Hepatic stellate cell (primary cell): Measurements from ENCODE around the gene SIGLEC8.
"Not testable (repeated sequence)": the region's sequence is repeated elsewhere in the genome, so short reads cannot be mapped to it uniquely, and the experiment has no call there.

Experiments used
- DNase-seq: peaks from one replicate; pipeline ENCODE4 v3.0.0; 2011; ENCODE audit warnings: low spot score

Gene SIGLEC8

DNA sequence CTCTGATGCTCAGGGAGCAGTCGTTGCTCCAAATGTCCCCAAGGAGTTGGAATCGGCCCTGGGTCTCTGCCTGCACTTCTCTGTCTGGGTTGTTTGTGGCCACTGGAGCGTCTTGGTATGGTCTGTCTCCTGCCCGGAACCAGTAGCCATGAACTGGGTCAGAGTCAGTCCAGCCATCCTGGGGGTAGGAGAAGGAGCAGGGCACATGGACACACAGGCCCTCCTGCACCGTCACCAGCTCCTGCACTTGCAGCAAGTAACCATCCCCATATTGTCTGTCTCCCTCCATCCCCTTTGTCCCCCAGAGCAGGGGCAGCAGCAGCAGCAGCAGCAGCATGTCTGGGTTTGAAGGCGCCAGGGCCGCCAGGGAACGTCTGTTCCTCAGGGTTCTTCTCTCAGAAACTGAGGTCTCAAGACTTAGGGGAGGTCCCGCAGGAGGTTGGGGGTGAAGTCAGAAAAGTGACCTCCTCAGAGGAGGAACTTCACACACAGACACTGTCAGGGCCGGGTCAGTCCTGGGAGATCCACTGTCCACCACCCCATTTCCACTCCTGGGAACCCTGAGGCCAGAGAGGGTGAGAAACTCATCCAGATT lies at the start of gene SIGLEC8:
SIGLEC8 (minus strand) TSS at position 404 of the 595 bp plus-strand sequence; CDS start at position 337, 67 bp downstream.
- DNase-seq, result no peak

DNA sequence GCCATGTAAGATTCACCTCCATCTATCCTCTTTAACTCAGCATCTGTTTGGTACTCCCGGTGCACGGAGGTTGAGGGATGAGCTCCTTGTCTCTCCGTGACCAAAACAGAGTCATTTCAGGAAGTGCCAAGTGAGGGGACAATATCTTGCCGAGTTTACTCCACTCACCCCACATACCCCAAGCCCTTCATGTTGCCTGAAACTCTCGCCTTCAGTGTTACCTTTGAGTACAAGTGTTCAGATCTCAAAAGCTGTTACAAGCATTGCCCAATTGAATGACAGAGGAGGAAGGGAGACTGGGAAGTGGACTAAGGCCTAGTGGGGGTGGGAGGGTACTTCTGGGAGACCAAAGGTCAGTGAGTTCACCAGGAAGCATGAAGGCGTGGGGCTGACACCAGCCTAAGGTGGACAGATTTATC lies 49.4 kb upstream of the SIGLEC8 start:
- DNase-seq, result no peak

DNA sequence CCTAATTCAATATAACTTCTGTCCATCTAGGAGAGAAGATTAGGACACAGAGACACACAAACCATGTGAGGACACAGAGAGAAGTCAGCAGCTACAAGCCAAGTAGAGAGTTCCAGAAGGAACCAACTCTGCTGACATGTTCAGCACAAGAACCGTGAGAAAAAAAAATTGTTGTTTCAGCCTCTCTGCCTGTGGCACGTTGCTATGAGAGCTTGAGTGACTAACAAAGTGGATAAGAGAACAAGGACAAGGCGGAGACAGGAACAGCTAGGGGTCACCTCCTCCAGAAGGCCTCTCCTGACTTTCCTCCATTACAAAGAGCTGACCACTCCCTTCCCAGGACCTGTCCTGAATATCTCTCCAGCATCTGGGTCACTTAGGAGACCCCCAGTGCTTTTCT lies 48.9 kb upstream of the SIGLEC8 start:
- no peak for DNase-seq

DNA sequence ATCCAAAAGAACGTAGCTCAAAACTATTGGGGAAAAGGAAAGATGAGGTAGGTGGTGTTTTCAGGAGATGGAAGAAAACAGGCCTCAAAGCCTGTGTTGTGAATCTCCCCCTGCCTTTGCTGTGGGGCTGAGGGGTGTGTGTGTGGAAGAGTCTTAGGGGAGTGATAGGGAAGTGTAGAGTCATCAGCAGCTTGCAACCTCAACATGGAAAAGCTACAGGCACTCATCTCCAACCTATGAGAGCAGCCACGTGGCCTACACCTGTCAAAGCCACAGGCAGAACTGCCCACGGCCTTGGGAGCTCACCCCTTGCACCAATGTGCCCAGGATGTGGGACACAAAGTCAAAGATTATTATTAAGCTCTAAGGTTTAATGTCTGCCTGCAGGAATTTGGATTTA lies 47.6 kb upstream of the SIGLEC8 start:
- DNase-seq, result no peak

- no peak for DNase-seq
Observed at GRCh38 chr19:51503896-51504295, 45.6 kb upstream of the SIGLEC8 start.

GRCh38 chr19:51503286-51503817 lies 45.1 kb upstream of the SIGLEC8 start:
- no peak for DNase-seq

- DNase-seq, result no peak
Observed at GRCh38 chr19:51501594-51502263, 43.5 kb upstream of the SIGLEC8 start, which contains the start of gene SIGLEC12. Gene SIGLEC12, minus strand, starts transcription at chr19:51501800. Its CDS starts 67 bp downstream, at chr19:51501733.

DNA sequence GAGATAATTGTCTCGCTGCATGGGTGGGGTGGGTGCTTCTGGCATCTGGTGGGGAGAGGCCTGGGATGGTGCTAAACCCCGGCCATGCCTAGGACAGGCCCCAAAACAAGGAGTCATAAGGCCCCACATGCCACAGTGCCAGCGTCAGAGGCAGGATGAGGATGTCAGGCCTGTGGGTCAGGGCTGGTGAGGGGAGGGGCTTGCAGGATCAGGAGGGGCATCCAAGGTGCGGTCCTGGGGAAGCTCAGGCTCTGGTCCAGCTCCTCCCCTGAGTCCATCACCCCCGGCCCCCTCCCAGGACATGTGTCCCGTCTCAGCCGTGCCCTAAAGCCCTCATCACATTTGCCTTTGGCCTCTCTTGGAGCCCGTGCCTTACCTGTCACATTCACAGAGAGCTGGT lies 42.7 kb upstream of the SIGLEC8 start:
- not testable (repeated sequence) for DNase-seq

GRCh38 chr19:51497666-51498065 lies 39.4 kb upstream of the SIGLEC8 start:
- no peak for DNase-seq

- DNase-seq, result no peak
Observed at GRCh38 chr19:51493776-51494175, 35.5 kb upstream of the SIGLEC8 start.

DNA sequence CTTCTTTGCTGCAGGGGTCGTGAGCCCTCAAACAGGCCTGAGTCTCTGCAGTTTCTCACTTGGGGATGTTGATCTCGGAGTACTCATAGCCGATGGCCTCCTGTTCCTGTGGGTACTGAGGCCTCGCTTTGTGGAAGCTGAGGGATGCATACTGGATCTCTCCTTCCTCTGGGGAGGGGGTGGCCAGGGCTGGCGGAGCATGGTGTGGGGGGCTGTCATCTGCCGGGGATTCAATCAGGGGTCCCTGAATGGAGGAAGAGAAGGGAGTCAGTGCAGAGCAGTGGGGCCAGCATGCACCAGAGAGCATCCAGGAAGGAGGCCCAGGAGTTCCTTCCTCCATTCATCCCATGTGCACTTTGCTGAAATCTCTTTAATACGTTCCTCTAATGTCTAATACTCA lies 33.3 kb upstream of the SIGLEC8 start:
- no peak for DNase-seq

- no peak for DNase-seq
Observed at GRCh38 chr19:51490676-51491075, 32.4 kb upstream of the SIGLEC8 start.

GRCh38 chr19:51489113-51489512 lies 30.9 kb upstream of the SIGLEC8 start:
- DNase-seq, result no peak

GRCh38 chr19:51488491-51488890 lies 30.2 kb upstream of the SIGLEC8 start:
- no peak for DNase-seq

GRCh38 chr19:51485960-51486660 lies 27.9 kb upstream of the SIGLEC8 start:
- DNase-seq, result no peak

DNA sequence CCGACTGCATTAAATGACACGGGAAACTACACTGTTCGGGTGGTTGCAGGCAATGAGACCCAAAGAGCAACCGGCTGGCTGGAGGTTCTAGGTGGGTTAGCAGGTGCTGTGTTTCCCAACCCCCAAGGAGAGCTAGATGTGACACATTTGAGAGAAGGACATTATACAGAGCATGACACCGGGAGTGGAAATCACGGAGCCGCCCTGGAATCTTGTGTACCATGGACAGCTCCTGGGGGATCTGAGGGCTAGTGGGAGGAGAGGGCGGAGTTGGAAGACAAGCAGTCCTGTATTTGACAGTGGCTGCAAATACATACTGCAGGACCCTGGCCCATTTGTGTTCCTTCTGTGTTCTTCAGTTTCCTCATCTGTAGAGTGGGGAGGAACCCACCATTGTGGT lies 22.3 kb upstream of the SIGLEC8 start:
- no peak for DNase-seq

DNA sequence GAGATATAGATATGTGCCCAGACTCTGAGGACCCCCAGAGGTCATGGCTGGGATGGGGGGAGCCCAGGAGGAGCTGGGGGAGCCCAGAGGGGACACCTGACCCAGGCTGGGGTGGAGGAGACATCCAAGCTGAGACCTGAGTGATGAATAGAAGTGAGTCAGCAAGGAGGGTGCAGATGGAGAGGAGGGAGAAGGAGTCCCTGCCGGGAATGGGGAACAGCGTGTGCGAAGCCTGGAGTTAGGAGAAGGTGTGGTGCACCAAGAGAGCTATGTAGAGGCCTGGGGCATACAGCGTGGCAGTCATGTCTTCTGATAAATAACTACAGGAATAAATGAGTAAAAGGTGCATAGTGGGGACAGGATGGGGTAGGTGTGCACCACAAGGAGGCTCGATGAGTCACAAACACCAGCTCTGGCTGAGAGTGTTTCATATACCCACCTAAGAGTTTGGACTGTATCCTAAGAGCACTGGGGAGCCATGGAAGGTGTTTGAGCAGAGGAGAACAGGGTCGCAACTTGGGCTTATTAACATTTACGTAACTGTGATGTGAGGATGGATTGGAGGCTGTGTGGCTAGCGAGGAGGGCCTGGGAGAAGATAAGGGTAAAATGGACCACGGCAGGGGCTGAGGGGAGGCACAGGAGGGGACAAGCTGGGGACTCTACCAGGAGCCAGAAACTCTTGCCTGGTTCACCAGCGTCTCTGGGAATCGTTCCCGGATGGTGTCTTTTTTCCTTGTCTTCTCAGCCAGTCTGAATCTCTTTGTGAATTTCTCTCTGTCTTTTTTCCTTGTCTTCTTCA lies 21.5 kb upstream of the SIGLEC8 start:
- no peak for DNase-seq

- DNase-seq, result no peak
Observed at GRCh38 chr19:51478381-51479234, 20.4 kb upstream of the SIGLEC8 start, which contains the start of gene CEACAM18. Gene CEACAM18, plus strand, starts transcription at chr19:51478539.

DNA sequence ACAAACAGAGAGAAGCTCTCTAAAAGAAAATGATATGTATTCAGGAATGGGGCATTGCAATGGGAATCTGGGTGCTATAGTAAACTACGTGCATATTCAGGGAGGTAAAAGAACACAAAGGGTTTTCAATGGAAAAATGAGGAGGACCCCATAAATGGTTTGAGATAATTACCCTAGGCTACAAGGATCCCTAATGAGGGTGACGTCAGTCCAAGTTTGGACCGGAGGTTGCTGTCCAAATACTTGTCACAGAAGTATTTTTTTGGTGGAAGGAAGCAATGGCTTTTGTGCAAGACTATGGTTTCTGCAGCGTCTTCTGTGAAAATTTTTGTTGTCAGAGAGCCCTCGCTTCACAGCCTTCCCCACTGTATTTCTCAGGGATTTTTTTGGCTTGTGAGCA lies 19.1 kb upstream of the SIGLEC8 start:
- no peak for DNase-seq

- no peak for DNase-seq
Observed at GRCh38 chr19:51476164-51476563, 17.9 kb upstream of the SIGLEC8 start.
